NCI-H2029 treated with DMSO at 0.1 percent for 48 hours (cell line): ENCODE measurements around the gene SVOPL.
A peak's percentile ranks its signal among the peaks of the same experiment; 100 is the strongest.

Experiments used
- DNase-seq: peaks from one replicate; lab custom pipeline; 2025; lab: John Stamatoyannopoulos, UW

Gene SVOPL

GRCh38 chr7:138661069-138661635 is 40.0 kb downstream of the SVOPL start:
- no peak for DNase-seq

GRCh38 chr7:138658889-138659288 is 42.3 kb downstream of the SVOPL start:
- no peak for DNase-seq

- no peak for DNase-seq
Observed at GRCh38 chr7:138657854-138658386, 43.2 kb downstream of the SVOPL start.

- DNase-seq, result no peak
Observed at GRCh38 chr7:138656952-138657351, 44.2 kb downstream of the SVOPL start.

- DNase-seq, result no peak
Observed at GRCh38 chr7:138654616-138655015, 46.5 kb downstream of the SVOPL start.

GRCh38 chr7:138649506-138649905 is 51.7 kb downstream of the SVOPL start:
- no peak for DNase-seq

- DNase-seq, result no peak
Observed at GRCh38 chr7:138645284-138645683, 55.9 kb downstream of the SVOPL start.

GRCh38 chr7:138632826-138633602 is 68.1 kb downstream of the SVOPL start:
- DNase-seq, result no peak

- no peak for DNase-seq
Observed at GRCh38 chr7:138632384-138632783, 68.8 kb downstream of the SVOPL start.

GRCh38 chr7:138630059-138630610 is 71.0 kb downstream of the SVOPL start:
- no peak for DNase-seq

GRCh38 chr7:138627361-138627760 is 73.8 kb downstream of the SVOPL start:
- no peak for DNase-seq

GRCh38 chr7:138626846-138627245 is 74.3 kb downstream of the SVOPL start:
- DNase-seq, result no peak

- peak; percentile 75 for DNase-seq
Observed at GRCh38 chr7:138625849-138626230, 75.3 kb downstream of the SVOPL start.

GRCh38 chr7:138625084-138625848 is 75.9 kb downstream of the SVOPL start:
- no peak for DNase-seq

- no peak for DNase-seq
Observed at GRCh38 chr7:138622841-138623240, 78.3 kb downstream of the SVOPL start.

GRCh38 chr7:138618933-138619332 is 82.2 kb downstream of the SVOPL start:
- DNase-seq, result no peak

- DNase-seq, result no peak
Observed at GRCh38 chr7:138618506-138618905, 82.7 kb downstream of the SVOPL start.

GRCh38 chr7:138616085-138616484 is 85.1 kb downstream of the SVOPL start:
- no peak for DNase-seq

- no peak for DNase-seq
Observed at GRCh38 chr7:138613630-138614029, 87.5 kb downstream of the SVOPL start.

GRCh38 chr7:138610671-138611170 is 90.4 kb downstream of the SVOPL start:
- no peak for DNase-seq

GRCh38 chr7:138608275-138608674 is 92.9 kb downstream of the SVOPL start:
- DNase-seq, result no peak
